ENCODE results near the gene PRMT7.

DNA sequence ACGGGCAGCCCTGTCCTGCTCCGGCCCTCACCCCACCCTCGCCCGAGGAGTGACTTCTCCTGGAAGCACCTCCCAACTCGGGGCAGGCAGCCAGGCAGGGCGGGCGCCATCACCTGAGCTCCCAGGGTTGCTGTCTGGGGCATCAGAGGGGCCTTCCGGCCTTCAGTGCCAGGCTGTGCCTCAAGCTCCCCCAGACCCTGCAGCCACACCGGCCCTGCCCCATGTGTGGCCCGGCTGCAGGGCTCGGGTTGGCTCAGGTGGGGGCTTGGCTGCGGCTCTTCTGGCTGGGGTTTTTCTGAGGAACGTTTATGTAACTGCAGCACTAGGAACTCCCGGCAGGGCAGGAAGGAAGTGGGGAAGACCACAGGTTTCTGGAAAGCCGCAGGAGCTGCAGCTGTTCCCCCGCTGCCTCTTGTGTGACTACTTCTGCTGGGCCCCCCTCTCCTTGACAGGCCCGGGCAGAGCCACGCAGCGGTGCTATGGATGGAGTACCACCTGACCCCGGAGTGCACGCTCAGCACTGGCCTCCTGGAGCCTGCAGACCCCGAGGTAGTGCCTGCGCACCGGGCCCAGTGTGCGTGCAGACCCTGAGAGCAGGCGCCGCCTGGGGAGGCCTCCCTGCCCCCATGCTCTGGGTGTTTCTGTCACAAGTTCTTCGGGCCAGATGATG is 45.6 kb downstream of the PRMT7 start:
- TF ChIP-seq EZH2phosphoT487 (conservative IDR thresholded peaks at IDR 0.05; ENCODE audit: low read length): no peak
- TF ChIP-seq, protein P1, sequence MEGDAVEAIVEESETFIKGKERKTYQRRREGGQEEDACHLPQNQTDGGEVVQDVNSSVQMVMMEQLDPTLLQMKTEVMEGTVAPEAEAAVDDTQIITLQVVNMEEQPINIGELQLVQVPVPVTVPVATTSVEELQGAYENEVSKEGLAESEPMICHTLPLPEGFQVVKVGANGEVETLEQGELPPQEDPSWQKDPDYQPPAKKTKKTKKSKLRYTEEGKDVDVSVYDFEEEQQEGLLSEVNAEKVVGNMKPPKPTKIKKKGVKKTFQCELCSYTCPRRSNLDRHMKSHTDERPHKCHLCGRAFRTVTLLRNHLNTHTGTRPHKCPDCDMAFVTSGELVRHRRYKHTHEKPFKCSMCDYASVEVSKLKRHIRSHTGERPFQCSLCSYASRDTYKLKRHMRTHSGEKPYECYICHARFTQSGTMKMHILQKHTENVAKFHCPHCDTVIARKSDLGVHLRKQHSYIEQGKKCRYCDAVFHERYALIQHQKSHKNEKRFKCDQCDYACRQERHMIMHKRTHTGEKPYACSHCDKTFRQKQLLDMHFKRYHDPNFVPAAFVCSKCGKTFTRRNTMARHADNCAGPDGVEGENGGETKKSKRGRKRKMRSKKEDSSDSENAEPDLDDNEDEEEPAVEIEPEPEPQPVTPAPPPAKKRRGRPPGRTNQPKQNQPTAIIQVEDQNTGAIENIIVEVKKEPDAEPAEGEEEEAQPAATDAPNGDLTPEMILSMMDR (IDR thresholded peaks at IDR 0.05; ENCODE audit: insufficient read depth, low read length, poor library complexity, severe bottlenecking): no peak
